BJ (cell line): Measurements from ENCODE around the gene IRAK3. TPM values are rescaled to one million over a fixed set of nuclear protein-coding genes. Genes with fewer than 3 reads are reported as not detected.
A peak's percentile ranks its signal among the peaks of the same experiment; 100 is the strongest.

Experiments used
- CTCF ChIA-PET: fragments of 350-600 bp; formaldehyde crosslinking; extraction: SDS; loops from one replicate; lab custom pipeline; 2021; ENCODE audit warnings: antibody characterized with exemption, inconsistent platforms; lab: Yijun Ruan, JAX
- POLR2A ChIA-PET: fragments of 300-600 bp; sonication (Branson Sonifier 250); formaldehyde crosslinking; extraction: SDS; loops from one replicate; lab custom pipeline; 2021; ENCODE audit warnings: antibody characterized with exemption; lab: Charles Lee
- DNase-seq: peaks from one replicate; pipeline ENCODE4 v3.0.0-alpha.2; 2011; ENCODE audit warnings: low read depth
- H3K27me3 ChIP-seq: 2 replicates; pipeline ENCODE4 v1.6.0; 2011; ENCODE audit warnings: low read length; ENCODE audit not compliant: control insufficient read depth, insufficient read depth
- H3K36me3 ChIP-seq: 2 replicates; pipeline ENCODE4 v1.5.1; 2011; ENCODE audit warnings: low read length; ENCODE audit not compliant: control insufficient read depth, insufficient read depth
- H3K4me3 ChIP-seq: 2 replicates; pipeline ENCODE4 v1.5.1; 2011; ENCODE audit warnings: low read depth, mild to moderate bottlenecking, control low read depth, low read length
- polyA plus RNA-seq: library from polyadenylated mRNA; depleted of rRNA; stranded (reverse); fragments of >200 nt; gene quantifications from 2 replicates; pipeline ENCODE4 v1.2.3, GENCODE V29; 2011
- TF ChIP-seq, protein P1 (sequence below): IDR thresholded peaks from 2 replicates; pipeline ENCODE4 v1.5.1; 2011; ENCODE audit warnings: low read depth, mild to moderate bottlenecking, control low read depth, inconsistent platforms, low read length, moderate library complexity; ENCODE audit not compliant: insufficient read depth

The IRAK3 gene
- polyA plus RNA-seq, 1 experiment = 3.1 TPM

DNA sequence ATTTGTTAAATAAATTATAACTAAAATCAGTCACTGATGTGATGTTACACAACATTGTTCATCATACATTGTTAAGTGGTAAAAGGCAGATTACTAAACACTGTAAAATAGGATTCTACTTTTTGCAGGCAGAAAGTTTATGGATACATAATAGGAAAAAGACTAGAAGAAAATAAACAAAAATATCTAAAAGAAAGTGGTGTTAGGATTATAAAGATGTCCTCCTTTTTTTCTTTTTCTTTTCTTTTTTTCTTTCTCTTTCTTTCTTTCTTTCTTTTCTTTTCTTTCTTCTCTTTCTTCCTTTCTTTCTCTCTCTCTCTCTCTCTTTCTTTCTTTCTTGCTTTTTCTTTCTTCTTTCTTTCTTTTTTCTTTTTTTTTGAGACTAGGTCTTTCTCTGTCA is 73.7 kb downstream of the IRAK3 start:
- no peak overlapping the region for H3K4me3 ChIP-seq
- H3K27me3 ChIP-seq = peaks cover 2% of the 10 kb centered on the region; the same call in 1 of the 2 replicates
- ChIA-PET POLR2A (no interaction called here), CTCF (no interaction called here)
- H3K36me3 ChIP-seq = no peaks in the 10 kb centered on the region
- TF ChIP-seq, protein P1, sequence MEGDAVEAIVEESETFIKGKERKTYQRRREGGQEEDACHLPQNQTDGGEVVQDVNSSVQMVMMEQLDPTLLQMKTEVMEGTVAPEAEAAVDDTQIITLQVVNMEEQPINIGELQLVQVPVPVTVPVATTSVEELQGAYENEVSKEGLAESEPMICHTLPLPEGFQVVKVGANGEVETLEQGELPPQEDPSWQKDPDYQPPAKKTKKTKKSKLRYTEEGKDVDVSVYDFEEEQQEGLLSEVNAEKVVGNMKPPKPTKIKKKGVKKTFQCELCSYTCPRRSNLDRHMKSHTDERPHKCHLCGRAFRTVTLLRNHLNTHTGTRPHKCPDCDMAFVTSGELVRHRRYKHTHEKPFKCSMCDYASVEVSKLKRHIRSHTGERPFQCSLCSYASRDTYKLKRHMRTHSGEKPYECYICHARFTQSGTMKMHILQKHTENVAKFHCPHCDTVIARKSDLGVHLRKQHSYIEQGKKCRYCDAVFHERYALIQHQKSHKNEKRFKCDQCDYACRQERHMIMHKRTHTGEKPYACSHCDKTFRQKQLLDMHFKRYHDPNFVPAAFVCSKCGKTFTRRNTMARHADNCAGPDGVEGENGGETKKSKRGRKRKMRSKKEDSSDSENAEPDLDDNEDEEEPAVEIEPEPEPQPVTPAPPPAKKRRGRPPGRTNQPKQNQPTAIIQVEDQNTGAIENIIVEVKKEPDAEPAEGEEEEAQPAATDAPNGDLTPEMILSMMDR = no peak
- DNase-seq = no peak

DNA sequence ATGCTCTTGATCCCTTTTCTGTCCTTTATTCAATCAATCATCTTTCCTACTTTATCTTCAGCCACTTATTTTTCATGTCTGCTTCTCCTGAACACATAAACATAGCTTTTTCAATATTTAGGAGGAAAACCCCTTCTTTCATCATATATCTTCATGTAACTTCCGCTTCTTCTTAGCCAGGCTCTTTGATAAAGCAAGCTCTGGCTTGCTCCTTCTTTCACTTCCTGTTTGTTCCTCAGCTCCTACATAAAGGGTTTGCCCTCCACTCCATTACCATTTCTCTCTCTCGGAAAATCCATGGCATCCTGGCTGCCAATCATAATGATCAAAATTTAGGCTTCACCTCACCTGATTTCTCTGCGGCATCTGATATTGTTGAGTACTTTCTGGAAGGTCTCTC is 79.5 kb downstream of the IRAK3 start:
- POLR2A ChIA-PET = no interaction called here
- H3K27me3 ChIP-seq = peaks cover 3% of the 10 kb centered on the region; the same call in 1 of the 2 replicates
- no peak overlapping the region for H3K4me3 ChIP-seq
- no peaks in the 10 kb centered on the region for H3K36me3 ChIP-seq
- CTCF ChIA-PET = interaction anchor here (0.9 to 5.7 kb wide), 3 partner anchors 23 to 140 kb away, joined by 3 to 36 read pairs (median 3); no protein-coding TSS in a partner anchor
- TF ChIP-seq, protein P1 = no peak
- DNase-seq = no peak

- peaks cover 3% of the 10 kb centered on the region; the same call in 1 of the 2 replicates for H3K27me3 ChIP-seq
- ChIA-PET CTCF (interaction anchor here (0.6 to 5.7 kb wide), 17 partner anchors 9 to 425 kb away, joined by 3 to 36 read pairs (median 3); partner anchors contain the start of genes HELB and LLPH), POLR2A (no interaction called here)
- no peak for DNase-seq
- TF ChIP-seq, protein P1 = no peak
- H3K36me3 ChIP-seq = no peaks in the 10 kb centered on the region
- H3K4me3 ChIP-seq = no peak overlapping the region
Measured at GRCh38 chr12:66269142-66269541, 80.1 kb downstream of the IRAK3 start.

DNA sequence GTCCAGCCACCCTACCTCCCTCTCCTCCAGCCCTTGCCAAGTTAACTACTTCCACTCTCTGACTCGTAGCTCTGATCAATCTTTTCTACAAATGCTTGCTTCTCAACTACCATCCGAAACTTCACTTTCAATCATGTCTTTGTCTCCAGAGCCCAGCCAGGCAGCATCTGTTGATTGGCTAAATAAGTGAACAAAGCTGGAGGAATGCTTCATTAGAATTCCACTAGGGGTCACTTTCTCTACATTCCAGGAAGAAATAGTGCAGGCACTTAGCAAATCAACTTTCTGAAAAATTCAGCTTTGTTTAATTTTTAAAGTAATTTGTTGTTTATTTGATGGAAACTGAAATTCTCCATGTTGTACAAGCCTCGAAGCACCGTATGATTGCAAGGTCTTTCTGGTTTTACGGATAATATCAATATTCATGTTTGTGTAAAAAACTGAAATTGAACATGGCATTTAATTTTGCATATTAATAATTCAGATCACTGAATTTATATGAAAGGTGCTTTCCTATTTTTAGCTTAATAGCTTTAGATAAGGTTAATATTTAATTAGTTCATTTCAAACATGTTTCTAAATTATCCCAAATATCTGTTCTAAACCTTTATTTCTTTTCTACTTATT is 80.9 kb downstream of the IRAK3 start:
- no peaks in the 10 kb centered on the region for H3K36me3 ChIP-seq
- H3K4me3 ChIP-seq = no peak overlapping the region
- CTCF ChIA-PET = interaction anchor here (0.6 to 5.7 kb wide), 27 partner anchors 9 to 424 kb away, joined by 3 to 36 read pairs (median 3); partner anchors contain the start of genes HELB and LLPH
- POLR2A ChIA-PET = no interaction called here
- H3K27me3 ChIP-seq = peaks cover 3% of the 10 kb centered on the region; the same call in 1 of the 2 replicates
- TF ChIP-seq, protein P1 = peak; percentile 72
- no peak for DNase-seq

DNA sequence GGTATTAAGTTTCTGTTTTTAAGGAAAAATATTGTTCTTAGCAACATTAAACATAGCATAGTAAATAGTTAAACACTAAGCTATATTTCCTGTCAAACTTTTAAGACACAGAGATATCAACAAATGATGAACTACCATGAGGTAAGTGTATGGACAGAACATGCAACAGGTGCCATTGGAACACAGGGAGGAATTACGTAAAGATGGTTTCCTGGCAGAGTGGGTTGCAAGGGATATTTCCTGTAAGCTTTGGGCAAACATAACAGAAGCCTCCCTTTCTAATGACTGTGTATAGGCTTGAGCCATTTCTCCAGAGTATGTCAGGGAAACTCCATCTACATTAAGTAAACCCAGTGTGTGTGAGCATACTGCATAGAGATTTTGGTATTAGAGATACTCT is 81.6 kb downstream of the IRAK3 start:
- H3K36me3 ChIP-seq = no peaks in the 10 kb centered on the region
- 0 out of 2 replicates have a peak, but pooled peaks cover 1% of the 10 kb centered on the region for H3K27me3 ChIP-seq
- ChIA-PET CTCF (interaction anchor here (0.8 to 5.7 kb wide), 16 partner anchors 9 to 424 kb away, joined by 3 to 36 read pairs (median 6); partner anchors contain the start of genes HELB and LLPH), POLR2A (no interaction called here)
- H3K4me3 ChIP-seq = no peak overlapping the region
- DNase-seq = no peak
- TF ChIP-seq, protein P1 = no peak
